Uterus (tissue), 2 donors: ENCODE results near the gene FAM53C.

ENCODE experiments used
- POLR2A ChIP-seq, 2 donors: fragments of 450-650 bp; IDR thresholded peaks; one replicate each; pipeline ENCODE4 v1.6.1; 2016; ENCODE audit warnings: antibody characterized with exemption in 2 of 2, mild to moderate bottlenecking in 1 of 2, moderate library complexity in 1 of 2
- TF ChIP-seq, protein P1 (sequence below), 4 experiments: fragments of 200-600 bp in 2 of 4; fragments of 450-650 bp in 2 of 4; sonication (generic) in 2 of 4; IDR thresholded peaks; one replicate each; pipeline ENCODE4 v1.5.1; 2016 to 2019; ENCODE audit warnings: antibody characterized with exemption in 4 of 4, mild to moderate bottlenecking in 2 of 4, moderate library complexity in 1 of 4

DNA sequence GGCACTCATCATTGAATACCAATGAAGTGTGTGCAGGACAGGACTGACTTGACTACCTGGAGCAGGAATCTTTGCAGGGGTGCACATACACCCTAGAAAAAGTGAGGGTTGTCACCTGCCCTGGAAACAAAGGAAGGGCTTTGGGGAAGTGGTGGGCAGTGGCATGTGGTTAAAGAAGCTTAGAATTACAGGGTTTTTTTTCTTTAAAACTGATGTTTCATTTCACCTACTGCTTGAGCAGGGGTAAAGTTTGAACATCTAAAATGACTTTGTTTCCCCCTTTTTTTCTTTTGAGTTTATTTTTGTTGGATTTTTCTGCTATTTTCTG lies 12.5 kb downstream of the FAM53C start:
- TF ChIP-seq, protein P1, sequence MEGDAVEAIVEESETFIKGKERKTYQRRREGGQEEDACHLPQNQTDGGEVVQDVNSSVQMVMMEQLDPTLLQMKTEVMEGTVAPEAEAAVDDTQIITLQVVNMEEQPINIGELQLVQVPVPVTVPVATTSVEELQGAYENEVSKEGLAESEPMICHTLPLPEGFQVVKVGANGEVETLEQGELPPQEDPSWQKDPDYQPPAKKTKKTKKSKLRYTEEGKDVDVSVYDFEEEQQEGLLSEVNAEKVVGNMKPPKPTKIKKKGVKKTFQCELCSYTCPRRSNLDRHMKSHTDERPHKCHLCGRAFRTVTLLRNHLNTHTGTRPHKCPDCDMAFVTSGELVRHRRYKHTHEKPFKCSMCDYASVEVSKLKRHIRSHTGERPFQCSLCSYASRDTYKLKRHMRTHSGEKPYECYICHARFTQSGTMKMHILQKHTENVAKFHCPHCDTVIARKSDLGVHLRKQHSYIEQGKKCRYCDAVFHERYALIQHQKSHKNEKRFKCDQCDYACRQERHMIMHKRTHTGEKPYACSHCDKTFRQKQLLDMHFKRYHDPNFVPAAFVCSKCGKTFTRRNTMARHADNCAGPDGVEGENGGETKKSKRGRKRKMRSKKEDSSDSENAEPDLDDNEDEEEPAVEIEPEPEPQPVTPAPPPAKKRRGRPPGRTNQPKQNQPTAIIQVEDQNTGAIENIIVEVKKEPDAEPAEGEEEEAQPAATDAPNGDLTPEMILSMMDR (IDR thresholded peaks at IDR 0.05) = no peak
- no peak for TF ChIP-seq POLR2A (IDR thresholded peaks at IDR 0.05)
